PC-9 (cell line): Measurements from ENCODE around the gene DELE1.

ENCODE experiments used
- EZH2 ChIP-seq: fragments of 200-600 bp; sonication (generic); IDR thresholded peaks from 2 replicates; pipeline ENCODE4 v1.8.0; 2017; ENCODE audit warnings: antibody characterized with exemption, low read depth
- TF ChIP-seq, protein P1 (sequence below): fragments of 200-600 bp; sonication (generic); conservative IDR thresholded peaks from 2 replicates; pipeline ENCODE4 v1.6.1; 2017; ENCODE audit warnings: mixed run types, antibody characterized with exemption, mild to moderate bottlenecking, moderate library complexity

DNA sequence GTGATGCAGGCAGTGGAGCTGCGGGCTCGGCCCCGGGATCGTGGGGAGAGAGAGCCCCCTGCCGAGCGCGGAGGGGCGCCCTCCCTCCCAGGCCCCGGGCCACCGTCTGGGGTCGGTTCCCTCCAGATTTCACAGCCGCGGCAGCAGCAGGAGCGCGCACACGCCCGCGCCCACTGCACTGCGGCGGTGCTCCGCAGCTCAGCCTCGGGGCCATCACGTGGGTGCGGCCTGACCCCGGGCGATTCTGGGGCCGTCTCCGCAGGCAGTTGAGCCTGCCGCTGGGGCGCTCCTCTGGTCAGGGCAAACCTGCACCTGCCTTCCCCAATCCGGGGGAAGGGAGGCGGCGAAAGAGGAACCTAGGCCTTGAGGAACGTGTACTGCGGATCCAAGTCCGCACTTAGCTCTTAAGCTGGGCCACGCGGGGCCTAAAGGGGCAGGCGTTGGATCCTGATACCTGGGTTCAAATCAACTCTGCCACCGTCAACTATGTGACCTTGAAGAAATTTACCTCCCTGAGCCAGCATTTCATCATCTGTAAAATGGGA, 9.4 kb upstream of the DELE1 start:
- TF ChIP-seq, protein P1, sequence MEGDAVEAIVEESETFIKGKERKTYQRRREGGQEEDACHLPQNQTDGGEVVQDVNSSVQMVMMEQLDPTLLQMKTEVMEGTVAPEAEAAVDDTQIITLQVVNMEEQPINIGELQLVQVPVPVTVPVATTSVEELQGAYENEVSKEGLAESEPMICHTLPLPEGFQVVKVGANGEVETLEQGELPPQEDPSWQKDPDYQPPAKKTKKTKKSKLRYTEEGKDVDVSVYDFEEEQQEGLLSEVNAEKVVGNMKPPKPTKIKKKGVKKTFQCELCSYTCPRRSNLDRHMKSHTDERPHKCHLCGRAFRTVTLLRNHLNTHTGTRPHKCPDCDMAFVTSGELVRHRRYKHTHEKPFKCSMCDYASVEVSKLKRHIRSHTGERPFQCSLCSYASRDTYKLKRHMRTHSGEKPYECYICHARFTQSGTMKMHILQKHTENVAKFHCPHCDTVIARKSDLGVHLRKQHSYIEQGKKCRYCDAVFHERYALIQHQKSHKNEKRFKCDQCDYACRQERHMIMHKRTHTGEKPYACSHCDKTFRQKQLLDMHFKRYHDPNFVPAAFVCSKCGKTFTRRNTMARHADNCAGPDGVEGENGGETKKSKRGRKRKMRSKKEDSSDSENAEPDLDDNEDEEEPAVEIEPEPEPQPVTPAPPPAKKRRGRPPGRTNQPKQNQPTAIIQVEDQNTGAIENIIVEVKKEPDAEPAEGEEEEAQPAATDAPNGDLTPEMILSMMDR: no peak
- TF ChIP-seq EZH2: no peak
